H1 (cell line): Measurements from ENCODE around the gene FBP1. TPM values are rescaled to one million over a fixed set of nuclear protein-coding genes. Genes with fewer than 3 reads are reported as not detected.

Experiments
- CTCF ChIA-PET: fragments of 300-600 bp; sonication (Branson Sonifier 250); formaldehyde crosslinking; loops from one replicate; lab custom pipeline; 2021; ENCODE audit not compliant: partially characterized antibody; lab: Charles Lee
- POLR2A ChIA-PET: fragments of 300-600 bp; sonication (Branson Sonifier 250); formaldehyde crosslinking; loops from one replicate; lab custom pipeline; 2021; ENCODE audit warnings: inconsistent platforms; ENCODE audit not compliant: partially characterized antibody; lab: Charles Lee
- DNase-seq, 2 experiments: peaks; one replicate each; pipeline versions ENCODE4 v3.0.0 to v3.0.0-alpha.2; 2010 to 2022; ENCODE audit warnings: low spot score in 2 of 2, low read depth in 1 of 2, mixed read lengths in 1 of 2
- FAIRE-seq: peaks from 2 replicates; lab custom pipeline; 2011; peaks lifted over from hg19 to GRCh38; lab: Jason Lieb, UNC
- H2AFZ ChIP-seq: 2 replicates; pipeline ENCODE4 v1.8.1; 2012; ENCODE audit warnings: low read length, inconsistent platforms
- H2AK5ac ChIP-seq: 2 replicates; pipeline ENCODE4 v1.6.1; 2013; ENCODE audit warnings: low read depth, low read length
- H2BK120ac ChIP-seq: replicated peaks from 2 replicates; pipeline ENCODE3; 2013; ENCODE audit warnings: low read depth, low read length, inconsistent platforms
- H2BK12ac ChIP-seq: 2 replicates; pipeline ENCODE4 v1.6.1; 2013; ENCODE audit warnings: low read depth, low read length
- H2BK15ac ChIP-seq: 2 replicates; pipeline ENCODE4 v1.6.1; 2013; ENCODE audit warnings: low read length
- H2BK20ac ChIP-seq: 2 replicates; pipeline ENCODE4 v1.6.1; 2013; ENCODE audit warnings: low read length
- H2BK5ac ChIP-seq: 2 replicates; pipeline ENCODE4 v1.6.1; 2013; ENCODE audit warnings: low read depth, low read length
- H3K14ac ChIP-seq: 2 replicates; pipeline ENCODE4 v1.6.1; 2013; ENCODE audit warnings: inconsistent platforms; ENCODE audit not compliant: insufficient read length
- H3K18ac ChIP-seq: 2 replicates; pipeline ENCODE4 v1.6.1; 2013; ENCODE audit warnings: low read length; ENCODE audit errors: extremely low read depth
- H3K23ac ChIP-seq: 2 replicates; pipeline ENCODE4 v1.6.1; 2013; ENCODE audit warnings: inconsistent platforms; ENCODE audit not compliant: insufficient read length
- H3K23me2 ChIP-seq: 2 replicates; pipeline ENCODE4 v1.6.1; 2013; ENCODE audit warnings: low read depth, low read length
- H3K27ac ChIP-seq: 2 replicates; pipeline ENCODE4 v1.6.1; 2011; ENCODE audit warnings: low read depth, low read length, inconsistent platforms
- H3K27me3 ChIP-seq, 4 experiments: replicated peaks in 1 of 4; 1 replicate in 1 of 4; 2 replicates in 3 of 4; pipeline versions ENCODE4 v1.6.1 to v1.8.1; 2011 to 2013; ENCODE audit warnings: low read length in 3 of 4, mild to moderate bottlenecking in 3 of 4, inconsistent platforms in 2 of 4, mixed read lengths in 2 of 4, moderate library complexity in 1 of 4; ENCODE audit not compliant: control insufficient read depth in 3 of 4, insufficient read depth in 3 of 4; ENCODE audit errors: extremely low read depth in 1 of 4
- H3K36me3 ChIP-seq, 4 experiments: 2 replicates each; pipeline versions ENCODE4 v1.6.1 to v1.8.1; 2011 to 2013; ENCODE audit warnings: mild to moderate bottlenecking in 4 of 4, low read length in 3 of 4, moderate library complexity in 2 of 4, control low read depth in 1 of 4, inconsistent platforms in 1 of 4; ENCODE audit not compliant: insufficient read depth in 4 of 4, control insufficient read depth in 2 of 4
- H3K4ac ChIP-seq: replicated peaks from 2 replicates; pipeline ENCODE3; 2013; ENCODE audit warnings: low read length, low read depth, mixed read lengths, inconsistent platforms; ENCODE audit not compliant: insufficient read length
- H3K4me1 ChIP-seq, 4 experiments: replicated peaks in 1 of 4; 1 replicate in 1 of 4; 2 replicates in 3 of 4; pipeline versions ENCODE4 v1.6.1 to v1.8.1; 2011 to 2013; ENCODE audit warnings: low read length in 3 of 4, inconsistent platforms in 2 of 4, mixed read lengths in 1 of 4; ENCODE audit not compliant: insufficient read depth in 4 of 4, control insufficient read depth in 3 of 4
- H3K4me2 ChIP-seq, 2 experiments: 2 replicates each; pipeline versions ENCODE4 v1.6.1 to v1.8.1; 2011 to 2013; ENCODE audit warnings: low read depth in 2 of 2, low read length in 2 of 2, control low read depth in 1 of 2, inconsistent platforms in 1 of 2, mild to moderate bottlenecking in 1 of 2; ENCODE audit not compliant: insufficient read depth in 1 of 2
- H3K4me3 ChIP-seq, 4 experiments: fragments of 200-600, 300-600 bp in 1 of 4; sonication (generic), shearing (Covaris generic), sonication (Bioruptor Twin) in 1 of 4; 2 replicates each; pipeline versions ENCODE4 v1.5.1 to v1.8.1; 2011 to 2016; ENCODE audit warnings: low read length in 4 of 4, low read depth in 3 of 4, control low read depth in 2 of 4, inconsistent platforms in 2 of 4, mild to moderate bottlenecking in 2 of 4, mixed read lengths in 1 of 4, moderate library complexity in 1 of 4; ENCODE audit not compliant: insufficient read depth in 2 of 4; ENCODE audit errors: extremely low read depth in 1 of 4
- H3K56ac ChIP-seq: replicated peaks from 2 replicates; pipeline ENCODE3; 2013; ENCODE audit warnings: low read depth, mild to moderate bottlenecking, mixed read lengths, low read length, inconsistent platforms; ENCODE audit not compliant: insufficient read length
- H3K79me1 ChIP-seq: 2 replicates; pipeline ENCODE4 v1.6.1; 2013; ENCODE audit warnings: low read depth, low read length, control low read depth
- H3K79me2 ChIP-seq, 2 experiments: 2 replicates each; pipeline versions ENCODE4 v1.6.1 to v1.8.1; 2012 to 2013; ENCODE audit warnings: low read length in 2 of 2, mild to moderate bottlenecking in 2 of 2, inconsistent platforms in 1 of 2; ENCODE audit not compliant: insufficient read depth in 2 of 2, control insufficient read depth in 1 of 2
- H3K9ac ChIP-seq, 4 experiments: replicated peaks in 1 of 4; 1 replicate in 1 of 4; 2 replicates in 3 of 4; pipeline versions ENCODE4 v1.6.1 to v1.8.1; 2011 to 2013; ENCODE audit warnings: low read depth in 3 of 4, low read length in 3 of 4, control low read depth in 2 of 4, mild to moderate bottlenecking in 2 of 4, moderate library complexity in 2 of 4, inconsistent platforms in 1 of 4; ENCODE audit errors: extremely low read depth in 1 of 4
- H3K9me3 ChIP-seq, 2 experiments: 2 replicates each; pipeline versions ENCODE4 v1.6.1 to v1.8.1; 2012 to 2013; ENCODE audit warnings: mild to moderate bottlenecking in 2 of 2, moderate library complexity in 2 of 2, control low read depth in 1 of 2, inconsistent platforms in 1 of 2, low read depth in 1 of 2, low read length in 1 of 2, mixed read lengths in 1 of 2; ENCODE audit not compliant: insufficient read depth in 2 of 2
- H4K20me1 ChIP-seq, 2 experiments: replicated peaks in 1 of 2; 2 replicates each; pipeline versions ENCODE3 to v1.8.1; 2011 to 2013; ENCODE audit warnings: inconsistent platforms in 2 of 2, low read length in 2 of 2, mild to moderate bottlenecking in 1 of 2; ENCODE audit not compliant: insufficient read depth in 2 of 2, control insufficient read depth in 1 of 2
- H4K5ac ChIP-seq: 2 replicates; pipeline ENCODE4 v1.6.1; 2013; ENCODE audit warnings: low read length, low read depth, mixed read lengths, inconsistent platforms; ENCODE audit not compliant: insufficient read length
- H4K8ac ChIP-seq: 2 replicates; pipeline ENCODE4 v1.8.0; 2013; ENCODE audit warnings: mild to moderate bottlenecking, moderate library complexity, low read length, inconsistent platforms; ENCODE audit not compliant: insufficient read depth; ENCODE audit errors: extremely low read depth
- H4K91ac ChIP-seq: replicated peaks from 2 replicates; pipeline ENCODE3; 2013; ENCODE audit warnings: low read length, mixed read lengths, inconsistent platforms; ENCODE audit not compliant: insufficient read length
- BACH1 ChIP-seq: IDR thresholded peaks from 2 replicates; pipeline ENCODE4 v1.6.1; 2012; ENCODE audit warnings: low read length, improper control_type of control experiment
- CBX5 ChIP-seq: fragments of 300-800, 300-1000 bp; sonication (generic); IDR thresholded peaks from 2 replicates; pipeline ENCODE4 v1.7.1; 2016; ENCODE audit warnings: antibody characterized with exemption, low read length, low read depth
- MAX ChIP-seq: IDR thresholded peaks from 2 replicates; pipeline ENCODE4 v1.6.1; 2012; ENCODE audit warnings: inconsistent platforms
- PHF8 ChIP-seq: fragments of 200-600 bp; sonication (generic); conservative IDR thresholded peaks from 2 replicates; pipeline ENCODE4 v1.7.1; 2012; ENCODE audit warnings: low read depth, mild to moderate bottlenecking, inconsistent platforms, low read length, moderate library complexity
- POU5F1 ChIP-seq: IDR thresholded peaks from 2 replicates; pipeline ENCODE4 v1.6.1; 2011; ENCODE audit warnings: low read depth, mild to moderate bottlenecking, low read length, moderate library complexity
- RAD21 ChIP-seq, 2 experiments: IDR thresholded peaks in 1 of 2; conservative IDR thresholded peaks in 1 of 2; 2 replicates each; pipeline ENCODE4 v1.6.1; 2011; ENCODE audit warnings: low read depth in 2 of 2, low read length in 2 of 2, improper control_type of control experiment in 1 of 2, inconsistent platforms in 1 of 2, mild to moderate bottlenecking in 1 of 2, moderate library complexity in 1 of 2
- SIRT6 ChIP-seq: IDR thresholded peaks from one replicate; pipeline ENCODE4 v1.7.1; 2012; ENCODE audit warnings: low read length, inconsistent platforms
- SIX5 ChIP-seq: IDR thresholded peaks from 2 replicates; pipeline ENCODE4 v1.6.1; 2011; ENCODE audit warnings: mild to moderate bottlenecking, low read depth, low read length
- TAF1 ChIP-seq: IDR thresholded peaks from 2 replicates; pipeline ENCODE4 v1.6.1; 2011; ENCODE audit warnings: mild to moderate bottlenecking, low read depth, low read length
- TBP ChIP-seq: IDR thresholded peaks from 2 replicates; pipeline ENCODE4 v1.6.1; 2011; ENCODE audit warnings: low read depth, low read length, improper control_type of control experiment
- WGBS, 2 experiments: shearing (Covaris generic) in 1 of 2; methylation state at CpG; one replicate each; pipeline versions ENCODE4 v1.1.6 to v1.1.7; 2013 to 2015; ENCODE audit warnings: low lambda C conversion rate in 2 of 2, mixed read lengths in 2 of 2, inconsistent platforms in 1 of 2, low coverage in 1 of 2, missing lambda C conversion rate in 1 of 2; ENCODE audit not compliant: insufficient replicate concordance in 2 of 2, insufficient coverage in 1 of 2, insufficient read length in 1 of 2; ENCODE audit errors: extremely low coverage in 1 of 2, missing lambda C conversion rate in 1 of 2; 5-methylcytosine and 5-hydroxymethylcytosine counted together
- polyA plus RNA-seq, 7 experiments: library from polyadenylated mRNA; depleted of rRNA in 3 of 7; stranded (reverse) in 5 of 7; unstranded in 2 of 7; fragments of >200 nt in 5 of 7; fragments of 200-250 nt in 2 of 7; gene quantifications; 1 replicate in 5 of 7; 2 replicates in 1 of 7; 4 replicates in 1 of 7; pipeline versions ENCODE4 v1.2.1 to v1.2.3, GENCODE V29; 2011 to 2013; ENCODE audit warnings: missing spikeins in 2 of 7, mixed read lengths in 2 of 7
- total RNA-seq: library from RNA; stranded (reverse); fragmentation: NEBNext Ultra II Directional; extraction: Animal tissue kit (Norgen Biotek cat#: 25700); gene quantifications from 2 replicates; pipeline ENCODE4 v1.2.1, GENCODE V29; 2021

The FBP1 gene
- total and polyA plus RNA-seq, 2 of the 8 experiments (the other 6 are each of a cell fraction or from before 2014, with no cell fraction given), result 1.0 to 4.1 TPM

- H2AFZ ChIP-seq, result no peak overlapping the region
- no peak overlapping the region for H3K18ac ChIP-seq
- H3K27ac ChIP-seq, result no peak overlapping the region
- no peak overlapping the region for H4K5ac ChIP-seq
- no peaks in the 10 kb centered on the region for H3K79me1 ChIP-seq
- no peaks in the 10 kb centered on the region for H3K27me3 ChIP-seq
- no peak overlapping the region for H4K91ac ChIP-seq
- H3K9ac ChIP-seq, result no peak overlapping the region
- H2BK20ac ChIP-seq, result no peak overlapping the region
- no peaks in the 10 kb centered on the region for H4K20me1 ChIP-seq
- H3K14ac ChIP-seq, result no peak overlapping the region
- FAIRE-seq (no peak), DNase-seq (no peak)
- H3K4me3 ChIP-seq, result no peak overlapping the region
- no peak overlapping the region for H3K4ac ChIP-seq
- no peak overlapping the region for H2BK120ac ChIP-seq
- peaks cover 0 to 1% of the 10 kb centered on the region in 2 experiments; a peak in 1 of 4 replicates for H3K79me2 ChIP-seq
- no peak overlapping the region for H3K4me2 ChIP-seq
- H3K23ac ChIP-seq, result no peak overlapping the region
- H2BK15ac ChIP-seq, result no peak overlapping the region
- peak overlapping the region; percentile 66; the same call in 1 of the 2 replicates for H2BK5ac ChIP-seq
- no peak overlapping the region for H2BK12ac ChIP-seq
- TF ChIP-seq MAX, result no peak
- no peak for TF ChIP-seq CBX5
- no peak for TF ChIP-seq POU5F1
- TF ChIP-seq PHF8, result no peak
- no peak for TF ChIP-seq SIRT6
- no peak for TF ChIP-seq TBP
- TF ChIP-seq SIX5, result no peak
- no peak for TF ChIP-seq BACH1
- no peak for TF ChIP-seq RAD21 (IDR thresholded peaks at IDR 0.05 in 1 of 2, conservative IDR thresholded peaks at IDR 0.05 in 1 of 2; ENCODE audit: low read depth in 2 of 2, low read length in 2 of 2)
- no peak for TF ChIP-seq TAF1
- no peaks in the 10 kb centered on the region for H3K23me2 ChIP-seq
- H4K8ac ChIP-seq, result no peak overlapping the region
- H2AK5ac ChIP-seq, result no peak overlapping the region
- no peaks in the 10 kb centered on the region for H3K4me1 ChIP-seq
- 68% methylated on average over 2 of the region's 2 CpGs; no CpG with 5 or more reads in 1 of the 2 experiments for WGBS, 2 experiments
- no peaks in the 10 kb centered on the region for H3K9me3 ChIP-seq
- CTCF ChIA-PET, result interaction anchor here (1.5 to 1.7 kb wide), 2 partner anchors 9 to 62 kb away, joined by 4 to 5 read pairs; no protein-coding TSS in a partner anchor
- no peak overlapping the region for H3K56ac ChIP-seq
- peaks cover 2 to 8% (median 8%) of the 10 kb centered on the region in 4 experiments; a peak in 4 of 8 replicates for H3K36me3 ChIP-seq
- POLR2A ChIA-PET, result interaction anchor here (1.2 kb wide), 1 partner anchor 9 kb away, joined by 6 read pairs; the partner anchor contains the start of gene PCAT7
Measured at GRCh38 chr9:94563548-94563947, 75.8 kb downstream of the FBP1 start.
